ENCODE measurements around the gene SCO2. TPM values are rescaled to one million over a fixed set of nuclear protein-coding genes. Genes with fewer than 3 reads are reported as not detected.

SCO2 gene
- total and polyA plus RNA-seq, 2 of the 13 experiments (the other 11 are each of a cell fraction or from before 2014, with no cell fraction given), result 0.32 to 3.7 TPM

DNA sequence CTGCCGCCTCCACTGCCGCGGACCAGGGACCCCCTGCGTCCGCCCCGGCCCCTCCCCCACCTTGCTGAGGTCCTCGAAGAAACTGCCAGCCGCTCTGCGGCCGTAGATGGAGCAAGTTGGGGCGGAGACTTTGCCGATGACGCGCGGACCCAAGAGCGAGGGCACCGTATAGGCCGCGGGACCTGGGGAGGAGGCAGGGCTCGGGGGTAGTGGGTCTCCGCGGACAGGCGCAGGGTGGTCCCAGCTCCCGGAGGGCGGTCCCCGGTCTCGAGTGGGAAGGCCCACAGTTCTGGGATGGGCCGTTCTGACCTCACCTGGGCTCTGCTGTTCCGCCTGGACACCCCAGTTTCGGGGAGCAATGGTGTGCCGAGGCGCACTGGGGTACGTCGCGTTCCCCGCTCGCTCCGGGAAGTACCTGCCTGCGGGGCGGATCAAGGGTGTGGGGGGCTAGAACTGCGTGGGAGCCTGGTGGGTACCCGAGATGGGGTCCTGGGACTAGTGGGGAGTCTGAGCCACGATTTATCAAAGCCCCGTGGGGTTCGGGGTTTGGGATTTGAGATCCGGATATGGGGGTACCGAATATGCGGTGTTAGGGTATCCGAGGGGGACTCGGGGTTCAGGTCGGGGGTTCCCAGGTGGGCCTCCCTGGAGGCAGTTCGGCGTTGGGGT is 5.6 kb upstream of the SCO2 start (continued):
- no peak for TF ChIP-seq ZHX2 (IDR thresholded peaks at IDR 0.05; ENCODE audit: low read depth)
- TF ChIP-seq ZHX2 (CRISPR knock-in tag; IDR thresholded peaks at IDR 0.05; ENCODE audit: borderline replicate concordance), result no peak
- TF ChIP-seq MBNL3 (CRISPR knock-in tag; conservative IDR thresholded peaks at IDR 0.05), result no peak
- no peak for TF ChIP-seq HNRNPK (IDR thresholded peaks at IDR 0.05; ENCODE audit: low read depth, low read length, poor library complexity, severe bottlenecking)
- TF ChIP-seq, protein P1, sequence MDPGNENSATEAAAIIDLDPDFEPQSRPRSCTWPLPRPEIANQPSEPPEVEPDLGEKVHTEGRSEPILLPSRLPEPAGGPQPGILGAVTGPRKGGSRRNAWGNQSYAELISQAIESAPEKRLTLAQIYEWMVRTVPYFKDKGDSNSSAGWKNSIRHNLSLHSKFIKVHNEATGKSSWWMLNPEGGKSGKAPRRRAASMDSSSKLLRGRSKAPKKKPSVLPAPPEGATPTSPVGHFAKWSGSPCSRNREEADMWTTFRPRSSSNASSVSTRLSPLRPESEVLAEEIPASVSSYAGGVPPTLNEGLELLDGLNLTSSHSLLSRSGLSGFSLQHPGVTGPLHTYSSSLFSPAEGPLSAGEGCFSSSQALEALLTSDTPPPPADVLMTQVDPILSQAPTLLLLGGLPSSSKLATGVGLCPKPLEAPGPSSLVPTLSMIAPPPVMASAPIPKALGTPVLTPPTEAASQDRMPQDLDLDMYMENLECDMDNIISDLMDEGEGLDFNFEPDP (CRISPR knock-in tag; conservative IDR thresholded peaks at IDR 0.05), result no peak
- 0 out of 2 replicates have a peak, but pooled peaks have one; percentile 16 for TF ChIP-seq ZNF350 (CRISPR knock-in tag; IDR thresholded peaks at IDR 0.05; ENCODE audit: borderline replicate concordance, low read depth)
- no peak for TF ChIP-seq ESRRA (CRISPR knock-in tag; IDR thresholded peaks at IDR 0.05; ENCODE audit: low read depth)
- no peak; the same call in none of the 2 replicates for TF ChIP-seq ZFP91 (CRISPR knock-in tag; IDR thresholded peaks at IDR 0.05; ENCODE audit: borderline replicate concordance)
- TF ChIP-seq, protein P2, sequence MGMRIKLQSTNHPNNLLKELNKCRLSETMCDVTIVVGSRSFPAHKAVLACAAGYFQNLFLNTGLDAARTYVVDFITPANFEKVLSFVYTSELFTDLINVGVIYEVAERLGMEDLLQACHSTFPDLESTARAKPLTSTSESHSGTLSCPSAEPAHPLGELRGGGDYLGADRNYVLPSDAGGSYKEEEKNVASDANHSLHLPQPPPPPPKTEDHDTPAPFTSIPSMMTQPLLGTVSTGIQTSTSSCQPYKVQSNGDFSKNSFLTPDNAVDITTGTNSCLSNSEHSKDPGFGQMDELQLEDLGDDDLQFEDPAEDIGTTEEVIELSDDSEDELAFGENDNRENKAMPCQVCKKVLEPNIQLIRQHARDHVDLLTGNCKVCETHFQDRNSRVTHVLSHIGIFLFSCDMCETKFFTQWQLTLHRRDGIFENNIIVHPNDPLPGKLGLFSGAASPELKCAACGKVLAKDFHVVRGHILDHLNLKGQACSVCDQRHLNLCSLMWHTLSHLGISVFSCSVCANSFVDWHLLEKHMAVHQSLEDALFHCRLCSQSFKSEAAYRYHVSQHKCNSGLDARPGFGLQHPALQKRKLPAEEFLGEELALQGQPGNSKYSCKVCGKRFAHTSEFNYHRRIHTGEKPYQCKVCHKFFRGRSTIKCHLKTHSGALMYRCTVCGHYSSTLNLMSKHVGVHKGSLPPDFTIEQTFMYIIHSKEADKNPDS (CRISPR knock-in tag; IDR thresholded peaks at IDR 0.05), result no peak
- no peak for TF ChIP-seq GTF3A (CRISPR knock-in tag; conservative IDR thresholded peaks at IDR 0.05)
- no peak for TF ChIP-seq YEATS2 (CRISPR knock-in tag; IDR thresholded peaks at IDR 0.05; ENCODE audit: borderline replicate concordance)
- TF ChIP-seq NFYB (CRISPR knock-in tag; IDR thresholded peaks at IDR 0.05), result no peak
- TF ChIP-seq KDM6A (CRISPR knock-in tag; IDR thresholded peaks at IDR 0.05; ENCODE audit: low read depth), result no peak
- TF ChIP-seq ZNF138 (CRISPR knock-in tag; IDR thresholded peaks at IDR 0.05; ENCODE audit: low read depth), result no peak
- no peak for TF ChIP-seq ZMAT5 (CRISPR knock-in tag; IDR thresholded peaks at IDR 0.05; ENCODE audit: borderline replicate concordance, low read depth)
- no peak for TF ChIP-seq SRSF9 (IDR thresholded peaks at IDR 0.05; ENCODE audit: borderline replicate concordance, insufficient read depth, low read depth, low read length, poor library complexity, severe bottlenecking)
- no peak for TF ChIP-seq CAMTA2 (CRISPR knock-in tag; IDR thresholded peaks at IDR 0.05; ENCODE audit: borderline replicate concordance)

Data from HepG2 (cell line).